Activated T-helper 1 cell treated with anti-CD3 and anti-CD28 coated beads, Interleukin-12 subunit alpha, Interleukin-12 subunit beta, Interleukin-2, Interleukin-4 antibody, amounts not matched to agents 30 ng/mL and 10 ng/mL and 1 ng/mL, durations not matched to agents 14 hours and 24 hours and 36 hours (primary cell): ENCODE data around the gene CEBPA. TPM values are rescaled to one million over a fixed set of nuclear protein-coding genes. Genes with fewer than 3 reads are reported as not detected.
"Not testable (repeated sequence)": the region's sequence is repeated elsewhere in the genome, so short reads cannot be mapped to it uniquely, and the experiment has no call there.

ENCODE experiments used
- DNase-seq: peaks from one replicate; pipeline ENCODE4 v3.0.0; 2021; ENCODE audit warnings: low spot score
- H3K27ac Mint-ChIP-seq: one replicate; pipeline ENCODE4 v1.8.0; 2021; ENCODE audit warnings: mild to moderate bottlenecking, mixed read lengths
- H3K27me3 Mint-ChIP-seq: one replicate; pipeline ENCODE4 v1.8.0; 2022; ENCODE audit warnings: mild to moderate bottlenecking, moderate library complexity, mixed read lengths; ENCODE audit not compliant: insufficient read depth
- H3K36me3 Mint-ChIP-seq: one replicate; pipeline ENCODE4 v1.8.0; 2021; ENCODE audit warnings: low read depth, mixed read lengths
- H3K4me1 Mint-ChIP-seq: one replicate; pipeline ENCODE4 v1.8.0; 2021; ENCODE audit warnings: low read depth, mixed read lengths
- H3K4me3 Mint-ChIP-seq: one replicate; pipeline ENCODE4 v1.8.0; 2021; ENCODE audit warnings: mild to moderate bottlenecking, moderate library complexity, mixed read lengths
- H3K9me3 Mint-ChIP-seq: one replicate; pipeline ENCODE4 v1.8.0; 2021; ENCODE audit warnings: mixed read lengths
- intact Hi-C: fragments of 100-400 bp; cut with micrococcal nuclease; formaldehyde crosslinking; loops from one replicate; pipeline ENCODE4 v1.15.1; 2024
- total RNA-seq: library from RNA; stranded (reverse); gene quantifications from 2 replicates; pipeline ENCODE4 v1.2.3, GENCODE V29; 2022

Gene CEBPA
- total RNA-seq, 1 donor from 2014 or later, result 1.8 TPM

DNA sequence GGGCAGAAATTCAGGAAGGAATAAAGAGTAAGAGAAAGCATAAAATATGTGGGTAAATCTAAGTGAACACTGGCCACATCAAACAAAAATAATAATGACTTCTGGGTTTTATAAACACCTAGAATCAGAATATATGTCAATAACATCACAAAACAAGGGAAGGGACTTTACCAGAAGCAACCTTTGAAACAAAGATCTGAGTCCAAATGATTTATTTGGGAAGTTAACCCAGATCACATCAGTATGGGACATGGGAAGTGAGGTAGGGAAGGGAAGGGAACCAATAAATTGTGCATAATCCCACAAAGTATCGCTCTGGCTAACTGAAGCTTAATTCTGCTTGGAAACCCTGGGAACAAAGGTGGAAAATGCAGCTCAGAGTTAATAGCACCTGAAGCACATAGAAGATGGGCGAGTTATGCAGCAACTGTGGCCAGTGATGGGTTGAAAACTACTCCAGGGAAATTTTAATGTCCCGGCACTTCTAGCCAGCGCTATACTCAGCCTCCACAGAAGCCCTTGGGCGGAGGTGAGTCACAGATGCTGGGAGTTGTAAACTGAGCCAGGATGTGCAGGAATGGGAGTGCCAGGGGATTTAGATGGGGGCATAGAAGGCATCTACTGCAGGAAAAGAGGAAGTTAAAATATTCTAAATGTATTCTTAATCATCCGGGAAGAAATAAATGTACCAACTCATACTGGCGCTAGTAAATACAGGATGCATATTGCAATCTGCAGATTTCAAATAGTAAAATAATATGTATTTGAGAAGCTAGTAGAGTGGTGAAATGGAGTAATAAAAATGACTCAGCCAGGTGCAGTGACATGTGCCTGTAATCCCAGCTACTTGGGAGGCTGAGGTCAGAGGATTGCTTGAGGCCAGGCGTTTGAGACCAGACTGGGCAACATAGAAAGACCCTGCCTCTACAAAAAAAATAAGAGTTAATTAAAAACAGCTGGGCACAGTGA, 37.0 kb upstream of the CEBPA start:
- Mint-ChIP-seq H3K36me3 (no peaks in the 10 kb centered on the region), H3K27me3 (peaks cover 21% of the 10 kb centered on the region), H3K4me3 (no peak overlapping the region), H3K27ac (no peak overlapping the region), H3K9me3 (no peaks in the 10 kb centered on the region), H3K4me1 (no peaks in the 10 kb centered on the region)
- no peak for DNase-seq
- intact Hi-C loops, result no loop called here

- peaks cover 9% of the 10 kb centered on the region for H3K27me3 Mint-ChIP-seq
- H3K4me1 Mint-ChIP-seq, result no peaks in the 10 kb centered on the region
Measured at GRCh38 chr19:33335446-33335845, 33.1 kb upstream of the CEBPA start.

DNA sequence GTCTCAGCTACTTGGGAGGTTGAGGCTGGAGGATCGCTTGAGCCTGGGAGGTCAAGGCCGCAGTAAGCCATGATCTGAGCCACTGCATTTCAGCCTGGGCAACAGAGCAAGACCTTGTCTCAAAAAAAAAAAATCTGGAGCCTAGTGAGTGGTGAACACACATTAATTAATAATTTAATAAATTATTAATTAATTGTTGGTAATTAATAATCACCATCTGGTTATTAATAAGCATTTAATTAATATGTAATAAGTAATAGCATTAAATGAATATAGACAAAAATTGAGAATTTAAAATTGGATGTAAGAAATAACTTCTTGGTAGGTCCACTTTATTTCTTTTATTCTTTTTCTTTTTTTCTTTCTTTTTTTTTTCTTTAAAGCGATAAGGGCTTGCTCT, 31.9 kb upstream of the CEBPA start:
- Mint-ChIP-seq H3K36me3 (no peaks in the 10 kb centered on the region), H3K27ac (no peak overlapping the region), H3K4me3 (no peak overlapping the region), H3K9me3 (no peaks in the 10 kb centered on the region), H3K4me1 (no peaks in the 10 kb centered on the region), H3K27me3 (peaks cover 7% of the 10 kb centered on the region)
- DNase-seq, result no peak
- intact Hi-C loops, result no loop called here

More at GRCh38 chr19:33335446-33335845, 33.1 kb upstream of the CEBPA start:
- Mint-ChIP-seq H3K9me3 (no peaks in the 10 kb centered on the region), H3K36me3 (no peaks in the 10 kb centered on the region), H3K27ac (no peak overlapping the region), H3K4me3 (no peak overlapping the region)
- DNase-seq, result no peak
- intact Hi-C loops, result no loop called here

- no peaks in the 10 kb centered on the region for H3K9me3 Mint-ChIP-seq
- intact Hi-C loops, result no loop called here
- no peak overlapping the region for H3K27ac Mint-ChIP-seq
- H3K4me1 Mint-ChIP-seq, result no peaks in the 10 kb centered on the region
- no peak overlapping the region for H3K4me3 Mint-ChIP-seq
- H3K36me3 Mint-ChIP-seq, result no peaks in the 10 kb centered on the region
- DNase-seq, result no peak
- H3K27me3 Mint-ChIP-seq, result peaks cover 7% of the 10 kb centered on the region
Measured at GRCh38 chr19:33333642-33334041, 31.3 kb upstream of the CEBPA start.

- Mint-ChIP-seq H3K36me3 (no peaks in the 10 kb centered on the region), H3K27me3 (peaks cover 3% of the 10 kb centered on the region), H3K4me1 (no peaks in the 10 kb centered on the region), H3K4me3 (no peak overlapping the region), H3K9me3 (no peaks in the 10 kb centered on the region), H3K27ac (no peak overlapping the region)
- no peak for DNase-seq
- intact Hi-C loops, result no loop called here
Measured at GRCh38 chr19:33333151-33333550, 30.8 kb upstream of the CEBPA start.

GRCh38 chr19:33332248-33332647, 29.9 kb upstream of the CEBPA start:
- Mint-ChIP-seq H3K9me3 (no peaks in the 10 kb centered on the region), H3K36me3 (no peaks in the 10 kb centered on the region), H3K4me1 (no peaks in the 10 kb centered on the region), H3K27ac (no peak overlapping the region), H3K4me3 (no peak overlapping the region), H3K27me3 (peaks cover 2% of the 10 kb centered on the region)
- DNase-seq, result no peak
- intact Hi-C loops, result no loop called here

DNA sequence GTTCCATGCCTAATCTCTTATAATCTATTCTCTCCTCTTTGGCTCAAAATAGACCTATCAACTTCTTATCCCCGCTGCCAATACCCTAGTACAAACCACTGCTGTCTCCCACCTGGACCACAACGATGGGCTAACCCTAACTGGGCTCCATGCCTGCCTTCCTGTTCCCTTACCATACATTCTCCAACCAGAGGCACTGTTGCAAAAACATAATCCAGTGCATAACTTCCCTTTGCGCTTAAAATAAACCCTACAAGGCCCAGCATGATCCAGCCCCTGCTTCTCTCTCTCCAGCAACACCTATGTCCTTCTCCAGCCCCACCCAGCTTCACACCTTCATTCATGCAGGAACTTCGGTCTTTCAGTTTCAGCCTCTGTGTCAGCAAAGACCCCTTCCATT, 27.4 kb upstream of the CEBPA start:
- intact Hi-C loops, result no loop called here
- Mint-ChIP-seq H3K4me1 (no peaks in the 10 kb centered on the region), H3K4me3 (no peak overlapping the region), H3K36me3 (no peaks in the 10 kb centered on the region), H3K27ac (no peak overlapping the region), H3K9me3 (no peaks in the 10 kb centered on the region), H3K27me3 (peaks cover 3% of the 10 kb centered on the region)
- DNase-seq, result no peak

DNA sequence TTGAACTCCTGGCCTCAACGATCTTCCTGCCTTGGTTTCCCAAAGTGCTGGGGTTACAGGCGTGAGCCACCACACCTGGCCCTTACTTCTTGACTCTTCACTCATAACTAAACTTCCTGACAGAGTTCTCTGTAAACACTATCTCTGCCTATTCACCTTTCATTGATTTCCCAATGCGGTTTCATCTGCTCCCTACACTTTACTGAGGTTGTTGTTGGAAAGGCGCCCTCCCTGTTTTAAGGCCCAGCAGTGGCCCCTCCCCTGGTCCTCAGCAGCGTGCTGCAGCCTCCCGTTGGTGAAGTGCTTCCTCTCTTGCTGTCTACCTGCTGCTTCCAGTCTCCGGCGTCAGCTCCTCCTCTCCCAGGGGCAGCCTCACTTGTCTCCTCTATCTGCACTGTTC, 26.7 kb upstream of the CEBPA start:
- Mint-ChIP-seq H3K4me3 (no peak overlapping the region), H3K36me3 (no peaks in the 10 kb centered on the region), H3K4me1 (no peaks in the 10 kb centered on the region), H3K27me3 (peaks cover 3% of the 10 kb centered on the region), H3K27ac (no peak overlapping the region), H3K9me3 (no peaks in the 10 kb centered on the region)
- DNase-seq, result no peak
- intact Hi-C loops, result no loop called here

- Mint-ChIP-seq H3K27ac (no peak overlapping the region), H3K9me3 (no peaks in the 10 kb centered on the region), H3K27me3 (peaks cover 6% of the 10 kb centered on the region), H3K36me3 (no peaks in the 10 kb centered on the region), H3K4me1 (no peaks in the 10 kb centered on the region), H3K4me3 (no peak overlapping the region)
- DNase-seq, result no peak
- intact Hi-C loops, result no loop called here
Measured at GRCh38 chr19:33325920-33326319, 23.6 kb upstream of the CEBPA start.

DNA sequence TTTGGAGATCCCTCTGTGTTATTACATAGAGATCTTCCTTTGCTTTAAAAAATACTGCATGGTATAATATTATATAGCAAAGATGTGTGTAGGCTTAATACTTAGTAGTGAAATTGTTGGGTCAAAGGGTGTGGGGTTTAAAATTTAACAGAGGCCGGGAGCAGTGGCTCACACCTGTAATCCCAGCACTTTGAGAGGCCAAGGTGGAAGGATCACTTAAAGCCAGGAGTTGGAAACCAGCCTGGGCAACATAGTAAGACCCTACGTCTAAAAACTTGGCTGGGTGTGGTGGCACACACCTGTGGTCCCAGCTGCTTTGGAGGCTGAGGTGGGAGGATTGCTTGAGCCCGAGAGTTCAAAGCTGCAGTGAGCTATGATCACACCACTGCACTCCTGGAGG, 22.3 kb upstream of the CEBPA start:
- Mint-ChIP-seq H3K27me3 (peaks cover 11% of the 10 kb centered on the region), H3K27ac (no peak overlapping the region), H3K9me3 (no peaks in the 10 kb centered on the region), H3K36me3 (no peaks in the 10 kb centered on the region), H3K4me1 (no peaks in the 10 kb centered on the region), H3K4me3 (no peak overlapping the region)
- intact Hi-C loops, result no loop called here
- no peak for DNase-seq

DNA sequence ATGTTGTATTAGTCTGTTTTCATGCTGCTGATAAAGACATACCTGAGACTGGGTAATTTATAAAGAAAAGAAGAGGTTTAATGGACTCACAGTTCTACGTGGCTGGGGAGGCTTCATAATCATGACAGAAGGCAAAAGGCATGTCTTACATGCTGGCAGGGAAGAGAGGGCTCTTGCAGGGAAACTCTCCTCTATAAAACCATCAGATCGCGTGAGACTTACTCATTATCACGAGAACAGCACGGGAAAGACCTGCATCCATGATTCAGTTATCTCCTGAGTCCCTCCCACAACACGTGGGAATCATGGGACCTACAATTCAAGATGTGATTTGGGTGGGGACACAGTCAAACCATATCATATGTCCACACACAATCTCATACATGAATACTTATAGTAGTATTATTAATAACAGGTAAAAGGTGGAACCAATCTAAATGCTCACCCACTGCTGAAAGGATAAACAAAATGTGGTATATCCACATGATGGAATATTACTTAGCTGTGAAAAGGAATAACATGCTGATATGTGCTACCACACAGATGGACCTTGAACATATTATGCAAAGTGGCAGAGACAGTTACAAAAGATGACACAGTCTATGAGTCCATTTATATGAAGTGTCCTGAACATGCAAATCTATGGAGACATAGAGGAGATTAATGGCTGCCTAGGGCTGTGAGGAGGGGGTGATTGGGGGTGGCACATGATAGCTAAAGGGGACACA, 20.9 kb upstream of the CEBPA start:
- no peaks in the 10 kb centered on the region for H3K4me1 Mint-ChIP-seq
- no peak overlapping the region for H3K4me3 Mint-ChIP-seq
- DNase-seq, result no peak
- H3K36me3 Mint-ChIP-seq, result no peaks in the 10 kb centered on the region
- no peak overlapping the region for H3K27ac Mint-ChIP-seq
- no peaks in the 10 kb centered on the region for H3K9me3 Mint-ChIP-seq
- peaks cover 11% of the 10 kb centered on the region for H3K27me3 Mint-ChIP-seq
- intact Hi-C loops, result no loop called here

DNA sequence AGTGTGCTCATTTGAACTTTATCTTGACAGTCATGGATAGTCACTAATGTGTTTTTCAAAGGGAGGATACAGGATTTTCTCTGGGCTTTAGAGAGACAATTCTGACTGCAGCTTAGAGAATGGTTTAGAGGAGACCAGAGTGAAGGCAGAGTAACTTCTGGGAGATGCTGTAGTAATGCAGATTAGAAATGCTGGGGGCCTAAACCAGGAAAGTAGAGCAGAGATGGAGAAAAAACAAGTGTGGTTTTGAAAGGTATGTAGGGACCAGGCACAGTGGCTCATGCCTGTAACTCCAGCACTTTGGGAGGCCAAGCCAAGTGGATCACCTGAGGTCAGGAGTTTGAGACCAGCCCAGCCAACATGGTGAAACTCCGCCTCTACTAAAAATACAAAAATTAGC, 18.3 kb upstream of the CEBPA start:
- no peak overlapping the region for H3K27ac Mint-ChIP-seq
- no peaks in the 10 kb centered on the region for H3K36me3 Mint-ChIP-seq
- H3K4me1 Mint-ChIP-seq, result no peaks in the 10 kb centered on the region
- intact Hi-C loops, result no loop called here
- H3K4me3 Mint-ChIP-seq, result no peak overlapping the region
- H3K27me3 Mint-ChIP-seq, result peaks cover 8% of the 10 kb centered on the region
- DNase-seq, result no peak
- no peaks in the 10 kb centered on the region for H3K9me3 Mint-ChIP-seq

- H3K27ac Mint-ChIP-seq, H3K27me3 Mint-ChIP-seq, H3K9me3 Mint-ChIP-seq, DNase-seq, intact Hi-C loops, H3K36me3 Mint-ChIP-seq, H3K4me1 Mint-ChIP-seq, H3K4me3 Mint-ChIP-seq: not testable (repeated sequence)
Measured at GRCh38 chr19:33317991-33318390, 15.7 kb upstream of the CEBPA start.
